Hypothalamus (tissue), 51 donors: ENCODE results near the gene TTYH1.
"Not testable (repeated sequence)": the region's sequence is repeated elsewhere in the genome, so short reads cannot be mapped to it uniquely, and the experiment has no call there.

ENCODE experiments used
- DNase-seq, 51 donors: peaks; one replicate each; lab custom pipeline; 2025; lab: John Stamatoyannopoulos, UW

TTYH1 gene

GRCh38 chr19:54457773-54458647 lies 42.7 kb downstream of the TTYH1 start:
- DNase-seq, result no peak

DNA sequence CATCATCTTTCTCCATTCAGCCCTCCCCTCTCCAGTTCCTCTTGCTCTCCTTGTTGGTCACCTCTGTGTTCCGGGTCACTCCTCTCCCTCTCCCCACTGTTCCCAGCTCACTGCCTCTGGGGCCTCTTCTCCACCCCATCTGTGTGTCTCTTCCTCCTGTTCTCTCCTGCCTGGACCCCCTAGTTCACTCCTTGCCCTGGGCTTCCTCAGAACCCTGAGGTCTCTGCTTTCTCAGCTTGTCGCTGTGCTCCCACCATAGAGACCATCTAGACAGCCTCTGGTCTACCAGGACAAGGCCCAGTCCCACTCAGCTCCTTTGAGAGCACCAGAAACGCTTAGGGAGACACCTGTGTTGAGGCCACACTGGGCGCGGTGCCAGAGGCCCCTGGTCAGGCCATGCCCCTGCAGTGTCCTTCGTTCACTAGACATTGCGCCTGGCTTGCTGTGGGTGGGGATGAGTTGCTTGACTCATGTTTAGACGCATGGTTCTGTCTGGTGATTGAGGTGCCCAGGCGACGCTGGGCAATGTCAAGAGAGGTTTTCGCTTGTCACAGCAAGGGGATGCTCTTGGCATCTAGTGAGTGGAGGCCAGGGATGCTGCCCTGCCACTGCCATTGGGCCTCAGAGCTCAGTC lies 43.5 kb downstream of the TTYH1 start:
- no peak for DNase-seq

DNA sequence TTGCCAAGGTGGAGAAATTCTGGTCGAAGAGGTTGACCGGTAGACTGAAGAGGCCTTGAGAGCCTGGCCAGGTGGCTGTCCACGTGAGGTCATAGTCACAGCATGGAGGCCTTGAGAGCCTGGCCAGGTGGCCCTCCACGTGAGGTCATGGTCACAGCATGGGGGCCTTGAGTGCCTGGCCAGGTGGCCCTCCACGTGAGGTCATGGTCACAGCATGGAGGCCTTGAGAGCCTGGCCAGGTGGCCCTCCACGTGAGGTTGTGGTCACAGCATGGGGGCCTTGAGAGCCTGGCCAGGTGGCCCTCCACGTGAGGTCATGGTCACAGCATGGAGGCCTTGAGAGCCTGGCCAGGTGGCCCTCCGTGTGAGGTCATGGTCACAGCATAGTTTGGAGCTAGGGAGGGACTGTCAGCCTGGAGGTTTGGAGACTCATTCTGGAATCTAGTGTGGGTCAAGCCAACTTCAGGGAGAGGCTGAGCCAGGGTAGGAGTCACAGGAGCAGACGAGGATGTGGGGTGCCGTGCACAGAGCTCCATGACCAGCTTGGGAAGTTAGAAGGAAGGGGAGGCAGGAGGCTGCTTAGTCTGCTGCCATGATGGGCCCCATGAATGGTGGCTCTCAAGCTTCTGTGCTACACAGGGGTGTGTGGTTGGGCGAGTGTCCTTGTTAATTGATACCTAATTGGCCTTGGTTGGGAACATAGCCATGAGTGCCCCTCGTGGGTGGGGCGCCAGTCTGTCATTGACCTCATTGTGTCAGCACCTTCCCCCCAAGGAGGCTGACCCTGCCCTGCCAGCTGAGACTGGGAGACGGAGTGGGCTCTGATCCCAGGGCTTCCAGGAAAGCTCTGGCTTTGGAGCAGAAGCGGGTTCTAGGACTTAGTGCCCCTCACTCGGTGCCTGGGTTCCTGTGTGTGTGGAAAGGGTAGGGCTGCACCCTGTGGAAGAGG lies 44.3 kb downstream of the TTYH1 start:
- DNase-seq, result no peak

DNA sequence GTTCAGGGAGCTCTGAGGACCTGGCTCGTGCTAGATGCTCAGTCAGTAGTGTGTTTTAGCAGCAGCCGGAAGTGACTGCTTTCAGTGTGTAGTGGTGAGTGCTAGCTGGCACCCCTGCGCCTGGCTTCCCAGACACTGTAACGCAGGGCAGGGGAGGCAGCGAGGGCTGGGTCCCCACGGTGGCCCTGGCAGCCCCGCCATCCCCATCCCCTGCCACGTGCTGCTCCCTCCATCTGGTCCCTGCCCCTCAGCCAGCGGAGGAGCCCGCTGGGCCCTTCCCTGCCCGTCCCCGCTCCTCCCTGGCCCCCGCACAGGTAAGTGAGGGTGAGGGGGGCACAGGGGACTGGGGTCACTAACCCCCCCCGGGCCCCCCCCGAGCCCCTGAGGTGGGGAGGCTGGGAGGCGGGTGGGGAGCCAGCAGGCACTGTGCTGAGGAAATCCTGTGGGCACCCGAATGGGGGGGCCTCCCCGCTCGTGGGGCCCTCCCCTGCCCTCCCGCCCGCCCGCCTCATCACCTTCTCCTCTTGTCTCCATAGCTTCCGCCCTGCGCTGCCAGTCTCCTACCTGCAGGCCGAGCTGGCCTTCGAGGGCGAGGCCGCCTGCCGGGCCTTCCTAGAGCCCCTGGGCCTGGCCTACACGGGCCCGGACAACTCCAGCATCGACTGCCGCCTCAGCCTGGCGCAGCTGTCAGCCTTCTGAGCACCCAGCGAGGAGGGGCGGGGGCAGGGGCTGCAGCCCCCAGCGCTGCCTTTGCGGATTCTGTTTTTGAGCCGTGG lies 45.2 kb downstream of the TTYH1 start:
- DNase-seq, result no peak

DNA sequence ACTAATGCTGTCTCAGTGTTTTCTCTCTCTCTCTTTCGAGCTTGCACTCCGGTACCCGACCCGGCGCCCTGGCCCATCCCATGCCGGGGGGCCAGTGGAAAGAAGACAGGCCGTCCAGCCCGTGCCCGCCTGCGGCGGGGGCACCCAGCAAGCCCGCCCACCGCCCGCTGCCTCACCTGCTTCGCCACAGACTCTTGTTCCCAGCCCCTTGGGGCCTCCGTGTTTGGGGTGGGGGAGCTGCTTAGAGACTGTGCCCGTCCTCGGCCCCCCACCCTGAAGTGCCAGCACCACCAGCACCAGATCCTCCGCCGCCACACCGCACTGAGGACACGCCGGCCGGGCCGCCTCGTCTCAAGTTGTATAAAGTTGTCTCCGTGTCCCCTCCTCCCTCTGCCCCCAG lies 45.9 kb downstream of the TTYH1 start:
- DNase-seq, result no peak

- DNase-seq, result no peak
These were observed 46.3 kb downstream of the TTYH1 start for GRCh38 chr19:54461613-54462012.

DNA sequence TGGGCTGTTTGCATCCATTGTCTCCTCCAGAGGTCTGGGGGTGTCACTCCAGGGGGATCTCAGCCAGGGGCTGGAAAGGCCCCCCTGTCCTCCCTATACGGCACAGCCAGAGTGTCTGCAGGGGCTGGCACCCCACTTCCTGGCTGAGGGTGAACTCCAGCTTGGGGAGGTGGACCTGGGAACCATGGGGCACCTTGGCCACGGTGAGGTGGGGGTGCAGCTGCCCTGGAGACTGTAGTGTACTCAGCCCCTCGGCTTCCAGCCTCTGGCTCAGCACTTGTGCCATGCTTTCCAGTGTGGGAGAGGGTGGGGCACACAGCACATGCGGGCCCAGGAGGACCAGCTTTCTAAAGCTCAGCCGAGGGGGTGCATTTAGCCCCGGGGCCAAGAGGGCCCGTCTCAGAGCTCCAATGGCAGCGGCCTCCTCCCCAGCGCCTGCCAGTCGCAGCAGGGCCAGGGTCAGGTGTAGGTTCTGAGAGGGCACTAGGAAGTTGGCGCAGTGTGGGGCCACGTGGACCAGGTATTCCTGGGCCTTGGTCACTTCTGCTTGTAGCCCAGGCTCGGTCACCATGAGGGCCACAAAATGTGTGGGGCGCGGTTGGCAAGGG lies 46.9 kb downstream of the TTYH1 start:
- no peak for DNase-seq

DNA sequence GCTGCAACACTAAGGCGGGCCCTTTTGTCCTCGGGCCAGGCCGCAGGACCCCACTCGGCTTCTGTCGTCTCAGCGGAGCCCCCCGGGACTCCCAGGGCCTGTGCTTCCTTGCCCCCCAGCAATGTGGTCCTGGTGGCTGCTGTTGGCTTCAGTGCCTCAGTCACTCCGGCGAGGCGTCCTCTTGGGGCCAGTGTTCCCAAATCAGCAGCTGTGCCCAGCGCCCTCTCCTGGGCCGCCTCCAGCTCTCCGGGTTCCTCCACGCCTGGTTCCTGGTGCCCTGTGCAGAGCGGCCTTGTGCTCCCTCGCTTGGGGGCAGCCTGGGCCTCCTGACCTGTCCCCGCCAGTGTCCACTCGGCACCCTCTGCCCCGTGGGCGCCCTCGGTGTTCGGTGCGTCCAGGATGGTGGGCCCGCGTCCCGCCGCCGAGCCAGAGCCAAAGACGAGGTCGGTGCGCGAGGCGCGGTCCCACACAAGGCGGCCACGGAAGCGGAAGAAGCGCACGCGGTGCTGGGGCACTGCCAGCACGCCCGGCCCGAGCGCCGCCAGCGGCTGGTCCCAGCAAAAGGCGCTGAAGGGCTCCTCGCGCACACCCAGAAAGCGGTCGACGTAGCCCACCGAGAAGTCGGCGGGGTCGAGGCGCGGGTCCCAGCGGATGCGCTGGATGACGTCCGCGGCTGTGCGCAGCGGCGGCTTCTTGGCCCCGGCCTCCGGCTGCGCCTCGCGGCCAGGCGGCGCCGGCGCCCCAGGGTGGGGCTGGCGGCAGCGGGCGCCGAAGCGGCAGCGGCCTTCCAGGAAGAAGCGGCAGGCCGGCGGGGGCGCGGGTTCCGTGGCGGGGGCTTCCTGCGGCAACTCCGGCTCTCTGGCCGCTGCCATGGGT lies 47.6 kb downstream of the TTYH1 start:
- DNase-seq, result peak in 39 of 51 donors; percentile 8 to 70 (median 45)

DNA sequence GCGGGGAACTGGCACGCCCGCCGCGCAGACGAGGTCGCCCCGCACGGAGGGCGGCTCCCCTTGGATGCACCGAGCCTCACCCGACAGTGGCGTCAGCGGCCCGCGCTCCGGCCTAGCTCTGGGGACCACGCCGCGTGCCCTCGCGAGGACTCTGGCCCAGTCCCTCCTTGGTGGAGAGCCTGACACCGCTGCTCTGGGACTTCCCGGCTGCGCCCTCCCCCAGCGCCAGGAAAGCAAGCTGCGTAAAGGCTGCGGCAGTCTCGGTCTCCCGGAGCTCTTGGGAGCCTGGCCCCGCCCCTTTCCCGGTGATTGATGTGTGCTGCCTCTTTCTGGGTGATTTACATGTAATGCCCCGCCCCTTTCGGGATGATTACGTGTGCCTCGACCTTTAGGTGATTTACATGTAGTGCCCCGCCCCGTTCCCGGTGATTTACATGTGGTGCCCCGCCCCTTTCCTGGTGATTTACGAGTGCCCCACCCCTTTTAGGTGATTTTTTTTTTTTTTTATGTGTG lies 48.3 kb downstream of the TTYH1 start, which contains the start of gene LENG9:
Gene LENG9 (minus strand): TSS at position 248 of the 513 bp plus-strand sequence. CDS start 252 bp downstream, outside the sequence.
- peak; percentile 31 to 98 (median 84) for DNase-seq

- peak in 36 of 51 donors; percentile 32 to 91 (median 68) for DNase-seq
These were observed 48.9 kb downstream of the TTYH1 start for GRCh38 chr19:54464044-54464629.

- DNase-seq, result peak in 48 of 51 donors; percentile 31 to 88 (median 70)
These were observed 49.6 kb downstream of the TTYH1 start for GRCh38 chr19:54464630-54465425.

DNA sequence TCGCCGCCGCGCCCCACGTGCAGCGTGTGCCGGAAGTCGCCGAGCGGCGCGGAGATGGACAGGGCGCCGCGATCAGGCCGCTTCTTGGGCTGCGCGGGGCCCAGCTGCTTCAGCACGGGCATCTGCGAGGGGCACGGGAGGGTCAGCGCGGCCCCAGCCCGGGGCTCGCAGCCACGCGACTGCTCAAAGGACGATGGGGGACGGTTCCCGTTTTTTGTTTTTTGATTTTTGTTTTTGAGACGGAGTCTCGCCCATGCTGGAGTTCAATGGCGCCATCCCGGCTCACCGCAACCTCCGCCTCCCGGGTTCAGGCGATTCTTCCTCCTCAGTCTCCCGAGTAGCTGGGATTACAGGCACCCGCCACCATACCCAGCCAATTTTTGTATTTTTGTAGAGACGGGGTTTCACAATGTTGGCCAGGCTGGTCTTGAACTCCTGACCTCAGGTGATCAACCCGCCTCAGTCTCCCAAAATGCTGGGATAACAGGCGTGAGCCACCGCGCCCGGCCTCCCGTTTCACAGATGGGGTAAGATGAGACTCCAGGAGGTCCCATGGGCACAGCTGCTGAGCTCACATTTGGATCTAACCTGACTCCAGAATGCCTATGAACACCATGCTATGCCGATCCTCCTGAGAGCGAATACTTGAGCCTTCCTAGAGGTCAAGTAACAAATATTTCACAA lies 50.3 kb downstream of the TTYH1 start:
- DNase-seq, result peak in 1 of 51 donors; percentile 37

DNA sequence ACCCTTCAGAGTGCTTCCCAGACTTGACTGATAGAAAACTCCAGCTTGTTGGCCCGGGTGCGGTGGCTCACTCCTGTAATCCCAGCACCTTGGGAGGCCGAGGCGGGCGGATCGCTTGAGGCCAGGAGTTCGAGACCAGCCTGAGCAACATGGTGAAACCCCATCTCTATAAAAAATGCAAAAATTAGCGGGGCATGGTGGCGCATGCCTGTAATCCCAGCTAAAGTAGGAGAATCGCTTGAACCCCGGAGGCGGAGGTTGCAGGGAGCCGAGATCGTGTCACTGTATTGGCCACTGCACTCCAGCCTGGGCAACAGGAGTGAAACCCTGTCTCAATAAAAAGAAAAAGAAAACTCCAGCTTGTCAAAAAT lies 50.8 kb downstream of the TTYH1 start:
- not testable (repeated sequence) for DNase-seq

GRCh38 chr19:54469496-54469934 lies 54.3 kb downstream of the TTYH1 start:
- no peak for DNase-seq

GRCh38 chr19:54470276-54470887 lies 55.1 kb downstream of the TTYH1 start:
- DNase-seq, result no peak
